Muscle of back (tissue), 13 donors: ENCODE data around the gene SLC36A2. TPM values are rescaled to one million over a fixed set of nuclear protein-coding genes. Genes with fewer than 3 reads are reported as not detected.
"Not testable (repeated sequence)": the region's sequence is repeated elsewhere in the genome, so short reads cannot be mapped to it uniquely, and the experiment has no call there.

Source experiments
- DNase-seq, 3 donors: peaks; one replicate each; pipeline versions ENCODE4 v3.0.0 to v3.0.0-alpha.2; 2013
- long read RNA-seq, 9 donors: transcript quantifications; one replicate each; lab custom pipeline, GENCODE V29; 2026
- polyA plus RNA-seq, 10 donors: library from polyadenylated mRNA; unstranded; fragments of 120-200 nt; gene quantifications; one replicate each; pipeline ENCODE4 v1.2.1, GENCODE V29; 2013; ENCODE audit not compliant: insufficient read length in 10 of 10

The SLC36A2 gene
- polyA plus RNA-seq, result 1 to 10 TPM in 1 of 10 donors, under 1 TPM in 7, not detected in 2; 0.04 to 1.1 (median 0.15) TPM
- long read RNA-seq, donor 1, result 0 reads
- long read RNA-seq, donor 2, result 0 reads
- long read RNA-seq, donor 3, result 0 reads
- long read RNA-seq, donor 4, result 0 reads
- long read RNA-seq, donor 5, result 0 reads
- long read RNA-seq, donor 6, result 0 reads
- long read RNA-seq, donor 7, result 0 reads
- long read RNA-seq, donor 8, result 0 reads
- long read RNA-seq, donor 9, result 0 reads

DNA sequence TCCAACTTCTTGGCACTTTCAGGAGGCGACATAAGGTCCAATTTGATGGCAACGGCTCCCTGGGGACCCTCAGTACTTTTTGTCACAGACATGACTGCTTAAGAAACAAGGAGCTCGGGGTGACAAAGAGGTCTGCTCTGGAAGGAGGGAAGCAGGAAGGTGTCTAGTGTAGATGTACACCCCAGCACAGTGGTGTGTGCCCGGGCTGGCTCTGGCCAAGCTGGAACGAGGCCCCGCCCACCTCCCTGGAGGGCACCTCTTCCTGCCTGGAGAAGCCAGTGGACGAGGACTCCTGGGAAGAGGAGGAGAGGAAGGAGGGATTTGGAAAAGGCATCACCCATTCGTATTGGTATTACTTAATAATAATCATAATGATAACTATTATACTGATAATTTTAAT, at the start of gene SLC36A2:
TSS of gene SLC36A2 (minus strand) at position 191 of the 400 bp plus-strand sequence. CDS start at position 92, 99 bp downstream.
- DNase-seq, result no peak

DNA sequence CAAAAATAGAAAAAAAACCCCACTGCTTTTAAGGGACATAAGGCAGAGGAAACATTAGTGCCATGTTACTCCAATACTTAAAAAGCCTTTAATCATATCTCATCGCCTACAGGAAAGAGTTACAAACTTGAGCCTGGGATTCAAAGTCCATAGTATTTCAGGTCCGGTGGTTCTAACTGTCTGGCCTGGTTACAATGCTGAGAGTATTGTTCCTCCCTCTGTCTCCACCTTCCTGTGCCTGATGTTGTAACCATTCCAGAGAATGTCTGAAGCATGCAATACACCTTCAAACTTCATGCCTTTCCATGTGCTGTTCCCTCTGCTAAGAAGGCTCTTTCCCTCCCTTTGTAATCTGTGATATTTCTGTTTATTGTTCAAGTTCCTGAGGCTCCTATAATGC, 41.6 kb upstream of the SLC36A2 start:
- DNase-seq, result no peak

DNA sequence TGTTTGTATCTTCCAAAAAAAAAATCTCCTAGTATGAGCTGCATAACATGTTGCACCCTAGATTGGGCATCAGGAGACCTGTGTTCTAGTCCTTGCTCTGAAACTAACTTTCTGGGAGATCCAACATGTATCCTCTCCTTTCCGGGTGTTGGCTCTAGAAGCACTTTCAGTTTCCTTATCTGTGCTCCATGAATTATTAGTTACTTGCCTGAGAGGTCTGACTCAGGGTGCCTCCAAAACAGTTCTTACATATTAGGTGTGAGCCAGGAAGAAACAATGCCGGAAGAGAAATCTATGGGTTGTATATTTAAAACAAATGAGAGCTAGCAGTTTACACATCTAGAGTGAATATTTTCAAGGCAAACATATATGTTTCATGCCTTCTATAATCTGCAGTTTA, 36.7 kb upstream of the SLC36A2 start:
- no peak for DNase-seq

DNA sequence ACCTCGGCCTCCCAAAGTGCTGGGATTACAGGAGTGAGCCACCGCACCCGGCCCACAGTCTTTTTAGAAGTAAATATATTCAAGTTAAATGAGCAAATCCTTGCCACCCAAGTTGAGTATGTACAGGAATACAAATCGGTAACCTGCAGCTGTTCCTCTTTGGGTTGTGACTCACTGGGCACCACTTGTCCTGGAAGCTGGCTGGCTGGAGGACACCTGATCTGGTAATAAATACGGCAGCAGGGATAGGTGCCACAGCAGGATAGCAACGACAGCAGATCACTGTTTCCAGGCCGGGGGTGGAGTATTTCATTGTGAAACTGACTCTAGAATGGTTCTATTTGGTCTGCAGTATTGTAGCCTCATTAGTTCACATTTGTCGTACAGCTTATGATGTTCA, 35.7 kb upstream of the SLC36A2 start:
- peak; percentile 24 to 44 (median 36) for DNase-seq

DNA sequence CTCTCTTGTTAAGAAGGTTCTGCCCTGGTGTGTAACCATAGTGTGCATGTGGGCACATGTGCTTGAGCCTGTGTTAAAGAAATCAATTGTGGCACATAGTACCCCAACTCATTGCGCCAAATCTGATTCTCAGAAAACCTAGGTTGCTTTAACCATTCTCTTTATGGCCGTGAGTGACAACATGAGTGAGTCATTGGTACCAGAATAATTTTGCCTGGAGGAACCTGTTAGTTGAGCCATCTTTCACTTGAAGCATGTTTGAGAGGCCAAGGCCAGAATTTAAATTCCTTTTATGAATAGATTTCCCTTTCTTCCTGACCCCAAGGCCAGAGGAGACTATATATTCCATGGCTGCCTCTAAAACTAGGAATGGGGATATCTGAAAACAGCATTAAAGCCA, 35.2 kb upstream of the SLC36A2 start:
- no peak for DNase-seq

DNA sequence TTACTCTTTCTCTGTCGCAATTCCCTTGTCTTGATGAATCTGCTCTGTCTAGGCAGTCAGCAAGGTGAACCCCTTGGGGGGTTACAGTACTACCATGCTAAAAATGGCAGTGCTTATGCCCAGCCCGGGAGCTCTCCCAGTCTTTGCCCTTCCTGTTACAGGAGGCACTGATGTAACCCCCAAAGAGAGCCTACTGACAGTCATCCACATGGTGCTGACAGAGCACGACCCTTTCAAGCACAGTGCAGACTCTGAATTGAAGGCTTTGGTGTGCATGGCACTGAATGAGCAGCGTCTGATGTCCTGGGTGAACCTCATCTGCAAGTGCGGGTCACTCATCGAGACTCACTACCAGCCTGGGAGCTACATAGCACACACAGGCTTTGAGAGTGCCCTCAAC, 34.5 kb upstream of the SLC36A2 start:
- peak in 1 of 3 donors; percentile 4 for DNase-seq

DNA sequence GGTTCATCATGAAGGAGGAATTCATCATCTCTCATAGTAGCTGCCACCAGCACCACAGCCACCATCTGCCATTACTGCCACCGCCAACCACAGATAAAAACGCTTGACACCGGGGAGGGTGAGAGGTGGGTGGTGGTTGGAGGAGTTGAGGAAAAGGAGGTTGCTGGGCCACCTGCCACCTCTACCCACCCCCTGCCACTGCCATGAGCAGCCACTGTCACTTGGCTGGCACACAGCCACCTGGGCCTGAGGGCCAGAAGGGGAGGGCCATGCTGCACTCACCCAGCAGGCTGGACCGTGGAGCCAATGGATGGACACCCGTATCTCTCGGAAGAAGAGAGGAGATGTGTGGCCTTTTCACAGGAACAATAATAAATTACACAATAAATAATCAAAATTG, 31.3 kb upstream of the SLC36A2 start:
- DNase-seq, result no peak

DNA sequence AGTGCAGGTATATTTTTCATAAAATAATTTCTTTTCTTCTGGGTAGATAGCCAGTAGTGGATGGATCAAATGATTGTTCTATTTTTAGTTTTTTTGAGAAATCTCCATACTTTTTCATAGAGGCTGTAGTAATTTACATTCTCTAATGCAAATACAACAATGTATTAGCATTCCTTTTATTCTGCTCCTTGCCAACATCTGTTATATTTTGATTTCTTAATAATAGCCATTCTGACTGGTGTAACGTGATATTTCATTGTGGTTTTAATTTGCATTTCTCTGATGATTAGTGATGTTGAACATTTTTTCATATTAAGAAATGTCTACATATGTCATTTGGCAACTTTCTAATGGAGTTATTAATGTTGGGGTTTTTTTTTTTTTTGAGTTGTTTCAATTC, 27.2 kb upstream of the SLC36A2 start:
- DNase-seq, result no peak

DNA sequence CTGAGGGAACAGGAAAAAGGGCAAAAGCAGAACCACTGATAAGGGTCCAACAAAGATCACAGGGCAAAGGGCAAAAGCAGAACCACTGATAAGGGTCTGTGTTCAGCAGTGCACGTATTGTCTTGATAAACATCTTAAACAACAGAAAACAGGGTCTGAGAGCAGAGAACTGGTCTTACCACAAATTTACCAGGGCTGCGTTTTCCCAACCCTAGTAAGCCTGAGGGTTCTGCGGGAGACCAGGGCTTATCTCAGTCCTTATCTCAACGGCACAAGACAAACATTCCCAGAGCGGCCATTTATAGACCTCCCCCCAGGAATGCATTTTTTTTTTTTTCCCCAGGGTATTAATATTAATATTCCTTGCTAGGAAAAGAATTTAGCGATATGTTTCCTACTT, 19.7 kb upstream of the SLC36A2 start:
- DNase-seq, result not testable (repeated sequence)

DNA sequence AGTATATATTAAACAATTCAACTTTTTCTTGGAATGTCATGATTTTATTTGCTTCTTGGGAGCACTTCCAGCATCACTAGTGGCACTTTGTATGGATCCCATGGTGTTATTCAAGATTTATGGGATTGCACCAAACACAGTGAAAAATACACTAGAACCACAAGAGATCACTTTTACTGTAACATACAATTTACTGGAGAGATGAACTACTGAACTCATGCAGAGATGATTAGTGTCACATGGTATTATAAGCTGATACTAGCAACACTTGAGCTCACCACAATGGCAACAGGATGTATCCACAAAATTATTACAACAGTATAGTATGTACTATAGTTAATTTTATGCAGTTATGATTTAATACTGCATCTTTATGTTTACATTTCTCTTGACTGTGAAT, 16.3 kb upstream of the SLC36A2 start:
- DNase-seq, result no peak

DNA sequence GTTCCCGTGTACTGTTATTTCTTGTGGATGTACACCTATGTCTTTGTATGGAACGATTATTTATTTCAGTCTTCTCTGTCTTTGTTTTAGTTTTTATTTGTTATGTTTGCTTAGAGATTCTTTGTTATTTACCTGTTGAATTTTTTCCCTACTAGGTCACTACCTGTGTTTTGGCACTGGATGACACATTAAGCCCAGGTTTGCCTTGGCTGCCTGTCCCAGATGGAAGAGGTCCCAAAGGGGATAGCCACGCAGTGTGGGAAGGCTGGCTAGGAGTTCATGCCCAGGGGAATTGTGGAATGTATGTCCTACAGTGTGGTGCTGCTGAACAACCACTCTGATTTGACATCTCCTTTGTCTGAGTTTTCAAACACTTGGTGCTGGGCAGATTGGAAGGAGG, 15.6 kb upstream of the SLC36A2 start:
- no peak for DNase-seq

DNA sequence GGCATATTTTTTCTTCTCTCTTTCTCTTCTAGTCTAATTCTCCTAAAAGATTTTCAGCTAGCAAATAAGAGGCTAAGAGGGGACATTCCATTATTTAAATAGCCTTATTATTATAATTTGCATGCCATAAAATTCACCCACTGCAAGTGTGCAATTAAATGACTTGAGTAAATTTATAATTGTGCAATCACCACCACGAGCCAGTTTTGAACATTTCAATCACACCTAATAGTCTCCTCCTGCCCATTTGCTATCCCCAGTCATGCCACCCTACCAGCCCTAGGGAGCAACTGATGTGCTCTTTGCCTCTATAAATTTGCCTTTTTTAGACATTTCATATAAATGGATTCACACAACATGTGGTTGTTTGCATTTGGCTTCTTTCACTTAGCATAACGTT, 12.0 kb upstream of the SLC36A2 start:
- no peak for DNase-seq

DNA sequence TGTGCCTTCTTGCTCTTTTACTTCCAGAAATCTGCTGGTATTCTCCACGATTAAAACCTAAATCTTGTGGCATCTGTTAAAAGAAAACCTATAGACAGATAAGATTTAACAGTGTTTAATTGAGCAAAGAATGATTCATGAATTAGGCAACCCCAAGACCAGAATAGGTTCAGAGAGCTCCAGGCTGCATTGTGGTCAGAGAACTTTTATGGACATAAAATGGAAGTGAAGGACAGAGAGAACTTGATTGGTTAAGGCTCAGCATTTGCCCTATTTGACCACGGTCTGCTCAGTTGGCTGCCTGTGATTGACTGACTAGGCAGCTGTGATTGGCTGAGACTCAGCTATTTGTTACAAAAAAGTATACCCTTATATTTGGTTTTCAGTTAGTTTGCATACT, 10.4 kb upstream of the SLC36A2 start:
- no peak for DNase-seq

DNA sequence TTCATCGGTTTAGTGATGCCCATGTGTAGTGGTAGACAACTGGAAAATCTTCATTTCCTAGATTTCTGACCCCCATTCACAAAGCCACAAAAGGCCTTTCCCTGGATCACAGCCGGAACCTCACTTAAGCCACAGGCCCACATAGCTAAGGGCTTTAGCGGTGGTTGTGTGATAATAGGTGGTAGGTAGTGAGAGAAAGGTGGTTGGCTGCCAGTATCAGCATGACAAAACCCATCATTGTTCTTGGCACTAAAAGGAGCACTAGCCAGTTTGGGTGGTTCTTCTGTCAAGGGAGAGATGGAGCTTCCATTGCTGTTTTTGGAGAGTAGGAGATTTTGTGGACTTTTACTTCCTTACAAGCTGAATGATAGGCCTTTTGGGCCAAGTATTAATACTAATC, 9.7 kb upstream of the SLC36A2 start:
- no peak for DNase-seq

DNA sequence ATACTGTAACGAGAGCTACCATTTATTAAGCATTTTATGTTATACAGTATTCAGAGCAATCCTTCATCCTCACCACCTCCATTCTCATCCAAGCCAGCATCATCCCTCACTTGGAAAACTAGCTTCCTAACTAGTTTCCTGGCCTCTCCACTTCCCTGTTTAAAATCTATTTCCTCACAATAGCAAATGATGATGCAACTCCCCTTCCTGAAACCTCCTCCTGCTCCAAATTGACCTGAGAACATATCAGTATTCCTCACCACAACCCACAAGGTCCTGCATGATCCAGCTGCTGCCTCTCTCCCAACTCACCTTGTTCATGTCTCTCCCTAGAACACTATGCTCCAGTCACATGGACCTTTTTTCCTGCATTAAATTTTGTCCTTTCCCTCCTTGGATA, 4.3 kb upstream of the SLC36A2 start:
- no peak for DNase-seq

DNA sequence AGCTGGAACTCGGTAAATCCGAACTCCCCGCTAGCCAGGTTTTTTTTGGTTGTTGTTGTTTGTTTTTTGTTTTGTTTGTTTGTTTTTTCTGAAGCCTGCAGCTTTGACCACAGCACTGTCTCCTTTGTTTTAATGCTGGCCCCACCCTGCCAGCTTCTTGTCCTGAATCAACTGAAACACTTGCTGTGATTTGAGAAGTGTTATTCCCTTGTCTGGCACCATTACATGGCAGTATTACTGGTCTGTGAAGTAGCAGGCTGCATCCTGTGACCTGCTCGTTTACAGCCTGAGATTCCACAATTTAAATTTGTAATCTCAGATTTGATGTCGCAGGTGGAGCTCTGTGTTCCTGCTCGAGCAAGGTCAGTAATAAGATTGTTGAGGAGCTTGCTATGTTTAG, 1.4 kb upstream of the SLC36A2 start:
- DNase-seq, result no peak

DNA sequence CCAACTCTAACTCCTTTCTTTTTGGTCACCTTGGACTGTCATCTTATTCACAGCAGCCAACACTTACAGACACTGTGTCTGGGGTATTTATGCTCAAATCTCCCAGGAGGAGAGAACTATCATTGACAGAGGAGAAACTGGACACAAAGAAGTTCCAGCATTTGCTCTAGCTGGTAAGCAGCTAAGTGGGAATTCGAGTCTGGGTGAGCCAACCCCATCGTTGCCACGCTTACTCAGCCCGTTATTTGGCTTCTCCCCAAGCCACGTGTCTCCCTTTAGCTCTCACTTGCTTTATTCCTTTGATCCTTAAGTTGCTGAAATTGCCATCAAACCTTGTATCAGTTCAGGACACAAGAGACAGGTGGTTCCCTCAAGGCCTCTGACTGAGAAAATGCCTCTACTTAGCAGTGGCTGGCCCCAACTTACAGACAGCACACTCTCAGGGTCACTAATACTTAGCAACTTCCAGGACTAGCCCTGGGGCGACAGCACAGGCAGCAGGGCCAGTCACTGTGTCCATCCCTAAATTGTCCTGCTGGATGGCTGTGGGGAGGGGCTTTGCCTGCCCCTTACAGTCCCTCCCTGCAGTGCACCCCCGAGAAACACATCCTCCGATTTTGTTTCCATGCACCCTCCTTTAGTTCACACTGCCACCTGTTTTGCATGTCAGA, 1.4 kb downstream of the SLC36A2 start:
- DNase-seq, result no peak

DNA sequence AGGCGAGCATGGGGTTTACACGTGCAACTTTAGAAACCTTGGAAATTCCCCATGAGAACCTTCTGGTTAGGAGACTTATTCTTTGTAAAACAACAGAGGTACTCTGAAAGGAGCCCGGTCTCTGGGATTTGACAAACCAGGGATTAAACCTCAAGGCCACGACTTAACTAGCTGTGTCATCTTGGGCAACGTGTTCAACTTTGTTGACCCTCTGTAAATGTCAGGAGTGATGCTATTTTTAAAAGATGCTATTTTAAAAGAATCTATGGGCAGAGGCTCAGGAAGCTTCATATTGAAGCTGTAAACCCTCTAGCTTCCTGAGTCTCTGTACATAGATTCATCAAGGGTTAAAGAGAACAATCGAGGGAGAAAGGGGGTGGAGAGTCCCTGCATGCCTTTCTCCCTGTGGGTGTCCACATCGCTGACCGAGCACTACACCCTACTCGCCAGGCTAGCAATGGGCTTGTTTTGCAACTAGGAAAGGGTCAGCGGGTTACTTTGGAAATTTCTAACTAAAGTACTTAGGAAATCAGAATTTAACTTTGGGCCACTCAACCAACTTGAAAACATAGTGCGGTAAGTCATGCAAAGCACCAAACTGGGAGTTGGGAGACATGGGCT, 2.1 kb downstream of the SLC36A2 start:
- DNase-seq, result no peak

DNA sequence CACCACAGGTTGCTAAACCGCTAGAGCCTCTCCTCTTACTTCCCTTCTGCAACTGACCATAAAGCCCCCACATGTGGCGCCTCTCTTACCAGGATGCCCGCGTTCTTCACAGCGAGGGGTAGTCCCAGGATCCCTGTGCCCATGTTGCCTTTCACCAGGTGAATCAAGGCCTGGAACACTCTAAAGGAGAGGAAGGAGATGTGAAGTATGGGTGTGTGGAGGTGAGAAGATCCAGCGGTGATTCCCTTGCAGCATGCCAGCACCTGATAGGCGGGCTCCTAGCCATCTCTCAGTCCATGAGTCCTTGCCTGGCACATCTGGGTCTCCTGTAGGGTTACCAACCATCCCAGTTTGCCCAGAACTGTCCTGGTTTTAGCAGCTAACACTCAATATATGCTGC, 3.3 kb downstream of the SLC36A2 start:
- no peak for DNase-seq

DNA sequence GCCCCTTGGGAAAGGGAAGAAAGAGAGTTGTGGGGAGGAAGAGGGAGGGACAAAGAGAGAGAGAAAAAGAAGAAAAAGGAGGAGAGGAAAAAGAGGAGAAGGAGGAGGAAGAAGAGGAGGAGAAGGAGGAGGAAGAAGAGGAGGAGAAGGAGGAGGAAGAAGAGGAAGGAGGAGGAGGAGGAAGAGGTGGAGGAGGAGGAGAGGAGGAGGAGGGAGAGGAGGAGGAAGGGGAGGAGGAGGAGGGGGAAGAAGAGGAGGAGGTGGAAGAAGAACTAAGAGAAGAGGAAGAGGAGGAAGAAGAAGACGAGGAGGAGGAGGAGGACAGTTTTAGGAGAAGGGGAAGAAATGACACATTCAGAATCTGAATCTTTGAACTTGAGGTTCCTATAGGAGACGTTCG, 7.4 kb downstream of the SLC36A2 start:
- DNase-seq, result no peak

DNA sequence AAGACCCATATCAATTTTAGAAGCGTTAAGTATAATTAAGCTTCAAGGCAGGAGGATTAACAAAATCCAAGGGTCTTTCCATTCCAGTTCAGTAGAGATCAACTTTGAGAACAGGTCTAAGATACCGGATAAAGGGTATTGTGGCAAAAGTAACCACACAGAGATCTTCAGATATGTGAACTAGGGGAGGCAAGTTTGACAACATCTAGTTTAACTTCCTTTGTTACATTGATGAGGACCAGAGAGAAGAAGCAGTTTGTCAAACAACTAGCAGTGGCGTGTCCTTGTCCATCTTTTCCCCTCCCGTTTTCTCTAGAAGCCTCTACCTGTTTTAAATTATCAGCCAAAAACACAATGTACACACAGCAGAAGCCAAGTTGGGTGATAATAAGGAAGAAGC, 8.6 kb downstream of the SLC36A2 start:
- no peak for DNase-seq

DNA sequence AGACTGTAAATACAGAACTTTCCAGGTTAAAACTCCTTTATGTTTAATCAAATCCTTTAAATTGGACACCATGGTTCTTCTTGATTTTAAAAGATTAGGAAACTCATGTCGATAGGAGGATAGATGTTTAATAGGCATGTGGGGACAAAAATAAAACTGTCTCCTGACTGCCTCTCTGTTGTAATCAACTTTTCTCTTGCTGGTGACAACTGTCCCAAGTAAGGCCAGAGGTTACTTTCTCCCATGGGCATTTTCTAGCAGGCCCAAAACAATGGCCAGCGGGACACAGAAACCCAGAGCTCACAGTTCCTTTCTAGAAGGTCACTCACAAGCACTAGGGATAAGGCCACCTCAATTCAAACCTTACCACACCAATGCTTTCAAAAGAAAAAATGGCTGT, 14.5 kb downstream of the SLC36A2 start:
- DNase-seq, result no peak

DNA sequence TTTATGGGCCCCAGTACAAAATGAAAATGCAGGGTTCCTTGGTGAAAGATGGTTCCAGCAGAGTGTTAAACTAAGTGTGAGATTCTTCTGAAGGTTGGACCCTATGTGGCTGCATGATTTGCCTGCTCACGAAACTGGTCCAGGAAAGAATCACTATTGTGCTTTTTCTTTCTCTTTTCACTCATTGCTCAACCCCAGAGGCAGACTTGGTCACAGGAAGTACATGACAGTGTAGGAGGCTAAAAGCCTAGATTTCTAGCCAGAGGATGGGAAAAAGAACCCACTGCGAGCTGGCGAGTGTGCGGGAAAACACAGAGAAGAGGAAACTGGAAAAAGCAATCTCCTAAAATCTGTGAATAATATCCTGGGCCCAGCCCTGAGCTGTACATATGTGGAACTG, 18.6 kb downstream of the SLC36A2 start:
- no peak for DNase-seq

DNA sequence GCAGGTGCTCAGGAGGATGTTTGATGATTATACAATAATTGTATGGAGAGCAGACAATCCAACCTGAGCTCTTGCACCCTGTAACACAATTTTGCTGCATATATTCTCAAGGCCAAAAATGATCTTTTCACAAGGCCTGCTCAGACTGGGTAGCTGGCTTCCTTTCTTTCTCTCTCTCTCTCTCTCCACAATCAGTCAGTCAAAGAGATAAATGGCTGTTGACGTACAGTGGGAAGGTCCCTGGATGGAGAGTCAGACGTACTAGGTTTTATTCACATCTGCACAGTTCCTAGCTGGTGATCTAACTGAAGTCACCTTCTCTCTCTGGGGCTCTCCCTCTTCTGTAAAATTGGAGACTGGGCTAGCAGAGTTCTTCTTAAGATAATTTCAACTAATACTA, 19.8 kb downstream of the SLC36A2 start:
- no peak for DNase-seq
